SU-DHL-6 (cell line): ENCODE measurements around the gene ZNF618.

ENCODE experiments used
- H2AFZ ChIP-seq: fragments of 200-600 bp; sonication (generic); 2 replicates; pipeline ENCODE4 v1.6.1; 2014; ENCODE audit warnings: low read depth, mild to moderate bottlenecking, moderate library complexity, mixed read lengths, antibody characterized with exemption, low read length; ENCODE audit not compliant: severe bottlenecking
- H3F3A ChIP-seq: fragments of 200-600 bp; shearing (Covaris generic); 2 replicates; pipeline ENCODE4 v1.6.0; 2016; ENCODE audit warnings: antibody characterized with exemption, mild to moderate bottlenecking; ENCODE audit not compliant: insufficient read depth
- H3K27ac ChIP-seq: fragments of 200-600 bp; sonication (generic); 2 replicates; pipeline ENCODE4 v1.5.1; 2016; ENCODE audit warnings: low read depth, mild to moderate bottlenecking, low read length, moderate library complexity, mixed read lengths
- H3K27me3 ChIP-seq: fragments of 200-600 bp; sonication (generic), shearing (Covaris generic); 2 replicates; pipeline ENCODE4 v1.6.0; 2014; ENCODE audit warnings: mild to moderate bottlenecking, low read length
- H3K36me3 ChIP-seq: fragments of 200-600 bp; sonication (generic); 2 replicates; pipeline ENCODE4 v1.6.1; 2014; ENCODE audit warnings: mild to moderate bottlenecking, low read length, mixed read lengths
- H3K4me2 ChIP-seq: fragments of 300-600, 200-600 bp; shearing (Covaris generic), sonication (generic); 2 replicates; pipeline ENCODE4 v1.6.0; 2014; ENCODE audit warnings: low read length, low read depth, mild to moderate bottlenecking; ENCODE audit not compliant: poor library complexity, severe bottlenecking
- H3K4me3 ChIP-seq: fragments of 200-600 bp; sonication (generic); 2 replicates; pipeline ENCODE4 v1.5.1; 2014; ENCODE audit warnings: antibody characterized with exemption, low read length, mild to moderate bottlenecking, mixed read lengths; ENCODE audit not compliant: insufficient read depth, poor library complexity, severe bottlenecking
- H3K79me2 ChIP-seq: fragments of 200-600 bp; sonication (generic); 2 replicates; pipeline ENCODE4 v1.6.1; 2014; ENCODE audit warnings: mild to moderate bottlenecking, low read length, moderate library complexity; ENCODE audit not compliant: insufficient read depth
- H3K9ac ChIP-seq: fragments of 200-600 bp; sonication (generic); 2 replicates; pipeline ENCODE4 v1.7.0; 2014; ENCODE audit warnings: mild to moderate bottlenecking, low read length
- H3K9me2 ChIP-seq: fragments of 200-600 bp; sonication (generic); replicated peaks from 2 replicates; pipeline ENCODE4 v1.6.1; 2014; ENCODE audit warnings: low read length; ENCODE audit not compliant: insufficient read depth
- H3K9me3 ChIP-seq: fragments of 200-600 bp; sonication (generic); 2 replicates; pipeline ENCODE4 v1.6.1; 2014; ENCODE audit warnings: low read length, mixed read lengths; ENCODE audit not compliant: insufficient read depth
- H4K20me1 ChIP-seq: fragments of 200-600 bp; sonication (generic); 2 replicates; pipeline ENCODE4 v1.6.1; 2014; ENCODE audit warnings: low read depth, mild to moderate bottlenecking, antibody characterized with exemption, low read length, moderate library complexity, mixed read lengths
- CTCF ChIP-seq: fragments of 200-600 bp; sonication (generic); IDR thresholded peaks from one replicate; pipeline ENCODE4 v1.5.1; 2017; ENCODE audit warnings: antibody characterized with exemption, mild to moderate bottlenecking, low read length, moderate library complexity; ENCODE audit not compliant: insufficient read depth, poor library complexity, severe bottlenecking
- EZH2phosphoT487 ChIP-seq: fragments of 200-600 bp; sonication (generic), shearing (Covaris generic); conservative IDR thresholded peaks from 2 replicates; pipeline ENCODE4 v1.6.1; 2018; ENCODE audit warnings: mild to moderate bottlenecking, antibody characterized with exemption, low read length, moderate library complexity, mixed read lengths

ZNF618 gene

GRCh38 chr9:114099669-114100270 lies 223.7 kb downstream of the ZNF618 start:
- no peaks in the 10 kb centered on the region for H3K9me2 ChIP-seq
- no peaks in the 10 kb centered on the region for H3K79me2 ChIP-seq
- TF ChIP-seq CTCF (no peak), EZH2phosphoT487 (no peak)
- H2AFZ ChIP-seq = no peak overlapping the region
- H3F3A ChIP-seq = no peaks in the 10 kb centered on the region
- no peak overlapping the region for H3K27ac ChIP-seq
- H4K20me1 ChIP-seq = no peaks in the 10 kb centered on the region
- H3K4me3 ChIP-seq = no peak overlapping the region
- H3K4me2 ChIP-seq = no peak overlapping the region
- H3K36me3 ChIP-seq = no peaks in the 10 kb centered on the region
- H3K27me3 ChIP-seq = no peaks in the 10 kb centered on the region
- H3K9me3 ChIP-seq = no peaks in the 10 kb centered on the region
- H3K9ac ChIP-seq = no peak overlapping the region

GRCh38 chr9:114100536-114100935 lies 224.4 kb downstream of the ZNF618 start:
- no peaks in the 10 kb centered on the region for H3K79me2 ChIP-seq
- no peaks in the 10 kb centered on the region for H3K9me3 ChIP-seq
- no peak overlapping the region for H3K9ac ChIP-seq
- no peak overlapping the region for H3K4me2 ChIP-seq
- H3K36me3 ChIP-seq = no peaks in the 10 kb centered on the region
- H4K20me1 ChIP-seq = no peaks in the 10 kb centered on the region
- H3K9me2 ChIP-seq = no peaks in the 10 kb centered on the region
- no peak overlapping the region for H3K27ac ChIP-seq
- H2AFZ ChIP-seq = no peak overlapping the region
- H3K4me3 ChIP-seq = no peak overlapping the region
- H3F3A ChIP-seq = no peaks in the 10 kb centered on the region
- TF ChIP-seq EZH2phosphoT487 (no peak), CTCF (no peak)
- no peaks in the 10 kb centered on the region for H3K27me3 ChIP-seq

GRCh38 chr9:114102484-114102883 lies 226.4 kb downstream of the ZNF618 start:
- Histone ChIP-seq H2AFZ (no peak overlapping the region), H3K27ac (no peak overlapping the region), H4K20me1 (no peaks in the 10 kb centered on the region), H3K4me2 (no peak overlapping the region), H3K79me2 (no peaks in the 10 kb centered on the region), H3K27me3 (no peaks in the 10 kb centered on the region), H3K9me3 (no peaks in the 10 kb centered on the region), H3K4me3 (no peak overlapping the region), H3K9ac (no peak overlapping the region), H3F3A (no peaks in the 10 kb centered on the region), H3K9me2 (no peaks in the 10 kb centered on the region), H3K36me3 (no peaks in the 10 kb centered on the region)
- no peak for TF ChIP-seq EZH2phosphoT487
- TF ChIP-seq CTCF = no peak
